Pancreas (tissue), 10 donors: ENCODE results near the gene SLC1A7. TPM values are rescaled to one million over a fixed set of nuclear protein-coding genes. Genes with fewer than 3 reads are reported as not detected.

Experiments used
- ATAC-seq, 4 donors: fragments of 200-7000 bp; cut with Tn5 transposase; one replicate each; pipeline versions ENCODE4 v1.8.0 to v1.9.1; 2020; ENCODE audit warnings: mild to moderate bottlenecking in 4 of 4, moderate library complexity in 4 of 4
- DNase-seq, 6 donors: peaks; one replicate each; pipeline ENCODE4 v3.0.0-alpha.2; 2020
- FAIRE-seq: peaks from 2 replicates; lab custom pipeline; 2012; peaks lifted over from hg19 to GRCh38; lab: Jason Lieb, UNC
- H3K27ac ChIP-seq, 4 donors: fragments of 200-600 bp; sonication (generic); 1 replicate in 3 of 4; 2 replicates in 1 of 4; pipeline versions ENCODE4 v1.5.0 to v1.8.0; 2020
- H3K27me3 ChIP-seq, 4 donors: fragments of 200-600 bp; one replicate each; pipeline ENCODE4 v1.8.0; 2021
- H3K36me3 ChIP-seq, 3 donors: fragments of 200-600 bp; sonication (generic) in 1 of 3; one replicate each; pipeline versions ENCODE4 v1.5.0 to v1.8.0; 2020 to 2021
- H3K4me1 ChIP-seq, 3 donors: fragments of 200-600 bp; one replicate each; pipeline ENCODE4 v1.8.0; 2021
- H3K4me3 ChIP-seq, 4 donors: fragments of 200-600 bp; sonication (generic) in 2 of 4; one replicate each; pipeline versions ENCODE4 v1.5.0 to v1.8.0; 2020 to 2021
- H3K9me3 ChIP-seq, 4 donors: fragments of 200-600 bp; one replicate each; pipeline ENCODE4 v1.8.0; 2021
- WGBS, 2 donors: extraction: QIAGEN DNeasy Blood & Tissue Kit; methylation state at CpG; one replicate each; pipeline ENCODE4 v1.1.7; 2013; 5-methylcytosine and 5-hydroxymethylcytosine counted together
- intact Hi-C, 3 donors: fragments of 100-400 bp; cut with DNase I; formaldehyde crosslinking; loops; one replicate each; pipeline versions ENCODE4 v1.11.1 to v1.14.2; 2022
- polyA plus RNA-seq, 2 donors: library from polyadenylated mRNA; stranded (reverse); fragments of 200-250 nt; gene quantifications; one replicate each; pipeline ENCODE4 v1.2.3, GENCODE V29; 2013
- total RNA-seq, 6 donors: library from RNA; stranded (reverse); fragmentation: NEBNext Ultra II Directional in 4 of 6; extraction: Animal tissue kit (Norgen Biotek cat#: 25700) in 4 of 6; gene quantifications; one replicate each; pipeline versions ENCODE4 v1.2.1 to v1.2.4, GENCODE V29; 2021 to 2023
- TF ChIP-seq, protein P1 (sequence below), 4 donors: fragments of 200-600 bp; sonication (generic) in 3 of 4; IDR thresholded peaks; one replicate each; pipeline versions ENCODE4 v1.5.0 to v1.8.0; 2021; ENCODE audit warnings: antibody characterized with exemption in 4 of 4
- donor health status: healthy with polysubstance abuse.
- donor health status: DM: no; HTN: no; CAD: no; lungs with moderate emphysema.
- donor health status: DM: no; HTN: no; CAD: no.
- donor health status: control.
- donor health status: control.
- donor health status: Bipolar disorder and iron deficiency.
- donor health status: DM: yes; HTN: yes; CAD: no.
- donor health status: DM: no; HTN: no; CAD: no.
- donor health status: DM: no; HTN: no; CAD: no.
- donor health status: DM: yes; HTN: yes; CAD: no.

The SLC1A7 gene
- total and polyA plus RNA-seq, 8 donors, result 0.15 to 0.35 TPM; not detected in 6

DNA sequence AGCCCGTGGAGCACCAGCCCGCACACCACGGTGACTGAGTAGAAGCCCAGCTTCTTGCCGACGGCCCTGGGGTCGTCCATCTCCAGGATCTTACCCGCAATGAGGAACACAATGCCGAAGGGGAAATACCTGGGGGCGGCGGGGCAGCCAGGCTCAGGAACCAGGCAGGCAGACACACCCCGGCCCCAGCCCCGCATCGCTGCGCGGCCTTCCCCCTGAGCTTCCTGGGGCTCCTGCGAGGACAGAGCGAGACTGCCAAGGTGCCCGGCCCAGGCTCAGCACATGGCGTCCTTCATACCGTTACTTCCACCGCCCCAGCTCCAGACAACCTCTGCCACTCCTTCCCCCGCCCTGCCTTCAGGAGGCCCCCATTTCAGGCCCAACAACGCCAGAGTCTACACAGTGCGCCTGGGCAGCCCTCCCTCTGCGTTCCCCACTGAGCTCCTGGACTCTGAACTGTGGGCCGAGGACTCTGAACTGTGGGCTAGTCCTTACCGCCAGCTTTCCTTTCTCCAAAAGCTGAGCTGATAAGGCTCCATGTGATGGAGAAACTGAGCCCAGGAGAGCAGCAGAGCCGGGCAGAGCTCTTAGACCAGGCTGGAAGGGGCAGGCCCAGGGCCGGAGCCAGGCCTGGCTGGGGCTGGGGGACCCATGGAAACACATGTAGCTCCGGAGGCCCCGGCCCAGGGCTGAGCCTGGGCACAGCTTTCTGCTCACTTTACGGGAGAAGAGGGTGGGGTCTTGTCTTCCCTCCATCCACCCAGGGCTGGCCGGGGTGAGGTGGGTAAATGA, 49.6 kb downstream of the SLC1A7 start:
- FAIRE-seq, result no peak

DNA sequence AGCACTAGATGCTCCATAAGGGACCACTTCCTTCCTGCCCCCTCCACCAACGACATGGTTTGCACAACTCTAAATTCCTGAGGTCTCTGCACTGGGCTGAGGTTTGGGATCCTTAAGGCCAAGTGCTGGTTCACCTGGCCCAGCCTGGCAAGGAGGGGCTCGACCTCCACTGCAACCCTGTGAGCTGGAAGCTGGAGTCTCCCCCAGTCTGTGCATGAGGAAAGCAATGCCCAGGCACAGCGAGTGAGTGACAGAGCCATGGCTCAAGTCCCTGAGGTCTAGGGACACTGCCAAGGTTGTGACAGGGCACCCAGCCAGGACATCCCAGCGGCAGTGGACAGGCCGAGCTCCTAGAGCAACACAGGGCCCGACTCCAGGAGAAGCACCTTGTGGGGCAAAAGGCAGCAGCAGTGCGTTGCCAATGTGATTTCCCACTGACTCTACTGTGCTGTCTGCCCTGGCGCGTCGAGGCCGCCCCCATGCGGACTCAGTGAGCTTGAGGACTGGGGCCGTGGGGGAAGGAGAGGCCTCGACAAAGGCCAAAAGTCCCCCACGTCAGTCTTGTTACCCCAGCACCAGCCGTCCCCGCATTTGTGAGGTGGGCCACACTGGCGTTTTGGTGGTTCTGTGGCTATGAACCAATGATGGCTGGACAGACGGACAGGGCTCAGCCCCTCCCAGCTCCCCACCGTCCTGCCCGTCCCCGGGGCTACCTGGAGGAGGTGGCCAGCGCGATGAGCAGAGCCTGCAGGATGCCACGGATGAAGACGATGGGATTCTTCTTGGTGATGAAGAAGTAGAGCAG, 50.4 kb downstream of the SLC1A7 start:
- Histone ChIP-seq H3K4me3 (no peak overlapping the region), H3K27me3 (no peaks in the 10 kb centered on the region), H3K9me3 (no peaks in the 10 kb centered on the region), H3K36me3 (no peaks in the 10 kb centered on the region), H3K27ac (no peak overlapping the region), H3K4me1 (no peaks in the 10 kb centered on the region)
- TF ChIP-seq, protein P1, sequence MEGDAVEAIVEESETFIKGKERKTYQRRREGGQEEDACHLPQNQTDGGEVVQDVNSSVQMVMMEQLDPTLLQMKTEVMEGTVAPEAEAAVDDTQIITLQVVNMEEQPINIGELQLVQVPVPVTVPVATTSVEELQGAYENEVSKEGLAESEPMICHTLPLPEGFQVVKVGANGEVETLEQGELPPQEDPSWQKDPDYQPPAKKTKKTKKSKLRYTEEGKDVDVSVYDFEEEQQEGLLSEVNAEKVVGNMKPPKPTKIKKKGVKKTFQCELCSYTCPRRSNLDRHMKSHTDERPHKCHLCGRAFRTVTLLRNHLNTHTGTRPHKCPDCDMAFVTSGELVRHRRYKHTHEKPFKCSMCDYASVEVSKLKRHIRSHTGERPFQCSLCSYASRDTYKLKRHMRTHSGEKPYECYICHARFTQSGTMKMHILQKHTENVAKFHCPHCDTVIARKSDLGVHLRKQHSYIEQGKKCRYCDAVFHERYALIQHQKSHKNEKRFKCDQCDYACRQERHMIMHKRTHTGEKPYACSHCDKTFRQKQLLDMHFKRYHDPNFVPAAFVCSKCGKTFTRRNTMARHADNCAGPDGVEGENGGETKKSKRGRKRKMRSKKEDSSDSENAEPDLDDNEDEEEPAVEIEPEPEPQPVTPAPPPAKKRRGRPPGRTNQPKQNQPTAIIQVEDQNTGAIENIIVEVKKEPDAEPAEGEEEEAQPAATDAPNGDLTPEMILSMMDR (IDR thresholded peaks at IDR 0.05), result no peak
- peak; percentile 20 to 84 (median 68) for ATAC-seq
- peak in 4 of 6 donors; percentile 43 to 70 (median 56) for DNase-seq
- no peak for FAIRE-seq
- intact Hi-C loops, result no loop called here
- 65 to 69% methylated on average over 26 of the region's 26 CpGs for WGBS, 2 donors

More for the DNA sequence above, 49.6 kb downstream of the SLC1A7 start:
- H3K4me1 ChIP-seq, result no peaks in the 10 kb centered on the region
- TF ChIP-seq, protein P1 (IDR thresholded peaks at IDR 0.05), result no peak
- intact Hi-C loops, result no loop called here
- ATAC-seq (no peak), DNase-seq (no peak)
- no peak overlapping the region for H3K4me3 ChIP-seq
- no peaks in the 10 kb centered on the region for H3K9me3 ChIP-seq
- H3K27me3 ChIP-seq, result no peaks in the 10 kb centered on the region
- WGBS, 2 donors, result 86 to 92% methylated on average over 33 of the region's 33 CpGs
- no peak overlapping the region for H3K27ac ChIP-seq
- no peaks in the 10 kb centered on the region for H3K36me3 ChIP-seq

DNA sequence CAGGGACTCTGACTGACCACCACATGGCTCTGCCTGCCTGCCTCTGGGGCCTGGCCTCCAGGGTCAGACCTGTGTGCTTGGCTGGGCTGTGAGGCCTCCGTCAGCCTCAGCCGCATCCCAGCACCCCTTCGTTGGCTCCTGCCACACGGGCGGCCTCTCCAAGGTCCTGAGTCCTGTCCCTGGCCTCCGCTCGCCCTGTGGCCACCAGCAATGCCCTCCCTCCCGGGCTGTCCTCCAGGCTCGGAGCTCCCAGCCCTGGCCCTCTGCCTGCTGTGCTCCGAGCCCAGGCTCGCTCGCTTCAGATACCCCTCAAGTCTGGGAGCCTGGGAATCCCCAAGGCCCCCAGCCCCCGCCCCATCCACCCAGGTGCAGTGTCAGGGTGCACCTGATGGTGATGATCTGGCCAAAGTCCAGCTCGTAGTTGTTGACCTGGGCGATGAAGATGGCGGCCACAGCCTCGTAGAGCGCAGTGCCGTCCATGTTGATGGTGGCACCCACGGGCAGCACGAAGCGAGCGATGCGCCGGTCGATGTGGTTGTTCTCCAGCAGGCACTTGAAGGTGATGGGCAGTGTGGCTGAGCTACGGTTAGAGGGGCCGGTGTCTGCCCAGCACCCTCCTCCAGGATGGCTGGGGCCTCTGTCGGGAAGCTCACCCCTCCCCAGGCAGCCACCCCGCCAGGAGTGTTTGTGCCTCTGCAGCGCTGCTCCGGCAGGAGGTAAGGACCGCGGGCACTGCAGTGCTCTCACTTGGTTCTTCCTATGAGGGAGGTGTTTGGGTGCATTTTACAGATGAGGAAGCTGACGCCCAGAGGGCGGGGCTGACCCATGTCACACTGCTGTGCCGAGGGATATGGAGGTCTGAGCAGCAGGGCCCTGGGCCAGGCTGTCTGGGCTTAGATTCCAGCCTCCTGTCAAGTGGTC, 52.0 kb downstream of the SLC1A7 start:
- ATAC-seq (peak in 1 of 4 donors; percentile 21), DNase-seq (no peak), FAIRE-seq (no peak)
- Histone ChIP-seq H3K36me3 (no peaks in the 10 kb centered on the region), H3K27ac (no peak overlapping the region), H3K4me1 (no peaks in the 10 kb centered on the region), H3K27me3 (no peaks in the 10 kb centered on the region), H3K9me3 (no peaks in the 10 kb centered on the region), H3K4me3 (no peak overlapping the region)
- WGBS, 2 donors, result 88 to 94% methylated on average over 35 to 37 of the region's 37 CpGs
- TF ChIP-seq, protein P1 (IDR thresholded peaks at IDR 0.05), result no peak
- intact Hi-C loops, result no loop called here

DNA sequence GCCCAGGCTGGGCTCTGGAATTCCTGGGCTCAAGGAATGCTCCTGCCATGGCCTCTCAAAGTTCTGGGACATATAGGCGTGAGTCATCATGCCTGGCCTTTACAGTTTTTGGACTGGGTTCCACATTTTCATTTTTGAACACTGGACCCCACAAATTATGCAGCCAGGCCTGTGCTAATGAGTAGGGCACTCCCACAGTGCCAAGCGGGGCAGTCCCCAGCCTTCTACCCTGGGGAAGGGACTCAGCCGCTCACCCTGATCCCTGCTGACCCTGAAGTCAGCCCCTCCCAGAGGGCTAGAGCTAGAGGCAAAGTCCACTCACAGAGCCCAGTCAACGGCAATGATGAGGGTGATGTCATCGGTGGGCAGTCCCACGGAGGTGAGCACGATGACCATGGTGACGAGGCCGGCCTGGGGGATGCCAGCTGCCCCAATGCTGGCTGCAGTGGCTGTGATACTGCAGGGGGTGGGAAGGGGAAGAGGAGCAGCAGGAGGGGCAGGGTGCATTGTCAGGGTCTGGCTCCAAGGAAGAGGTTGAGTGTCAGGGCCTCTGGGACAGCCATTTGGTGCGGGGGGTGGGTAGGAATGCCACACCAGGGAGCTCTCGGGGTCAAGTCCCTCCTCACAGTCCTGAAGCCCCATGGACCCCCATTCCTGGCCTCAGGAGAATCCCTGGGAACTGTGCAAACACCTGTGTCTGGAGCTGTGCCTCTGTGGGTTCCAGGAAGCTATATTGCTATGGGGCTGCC, 52.8 kb downstream of the SLC1A7 start:
- intact Hi-C loops, result no loop called here
- Histone ChIP-seq H3K27ac (no peak overlapping the region), H3K4me3 (no peak overlapping the region), H3K27me3 (no peaks in the 10 kb centered on the region), H3K36me3 (no peaks in the 10 kb centered on the region), H3K4me1 (no peaks in the 10 kb centered on the region), H3K9me3 (no peaks in the 10 kb centered on the region)
- DNase-seq (no peak), ATAC-seq (peak in 3 of 4 donors; percentile 15 to 36 (median 24)), FAIRE-seq (no peak)
- TF ChIP-seq, protein P1 (IDR thresholded peaks at IDR 0.05), result no peak
- 76 to 78% methylated on average over 11 of the region's 11 CpGs for WGBS, 2 donors
